ENCODE results near the gene MBD1.
A peak's percentile ranks its signal among the peaks of the same experiment; 100 is the strongest.

Gene MBD1, protein sequence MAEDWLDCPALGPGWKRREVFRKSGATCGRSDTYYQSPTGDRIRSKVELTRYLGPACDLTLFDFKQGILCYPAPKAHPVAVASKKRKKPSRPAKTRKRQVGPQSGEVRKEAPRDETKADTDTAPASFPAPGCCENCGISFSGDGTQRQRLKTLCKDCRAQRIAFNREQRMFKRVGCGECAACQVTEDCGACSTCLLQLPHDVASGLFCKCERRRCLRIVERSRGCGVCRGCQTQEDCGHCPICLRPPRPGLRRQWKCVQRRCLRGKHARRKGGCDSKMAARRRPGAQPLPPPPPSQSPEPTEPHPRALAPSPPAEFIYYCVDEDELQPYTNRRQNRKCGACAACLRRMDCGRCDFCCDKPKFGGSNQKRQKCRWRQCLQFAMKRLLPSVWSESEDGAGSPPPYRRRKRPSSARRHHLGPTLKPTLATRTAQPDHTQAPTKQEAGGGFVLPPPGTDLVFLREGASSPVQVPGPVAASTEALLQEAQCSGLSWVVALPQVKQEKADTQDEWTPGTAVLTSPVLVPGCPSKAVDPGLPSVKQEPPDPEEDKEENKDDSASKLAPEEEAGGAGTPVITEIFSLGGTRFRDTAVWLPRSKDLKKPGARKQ

GRCh38 chr18:50281295-50281971 lies at the start of gene MBD1:
Gene MBD1 (minus strand): TSS chr18:50281523. CDS start chr18:50279992, 1,531 bp downstream.
- Mint-ChIP-seq H3K9me3 (peaks cover 14% of the 10 kb centered on the region), H3K4me3 (peak within 1 kb of the TSS; percentile 96 to 99 (median 97)), H3K36me3 (ENCODE audit: low read depth) (peaks cover 67% of the 10 kb centered on the region), H3K27ac (peak within 1 kb of the TSS; percentile 80 to 95 (median 95)), H3K4me1 (peaks cover 26% of the 10 kb centered on the region), H3K27me3 (ENCODE audit: low read depth) (no peaks in the 10 kb centered on the region)
- peak in 2 of 3 experiments; percentile 25 to 47 for TF ChIP-seq CTCF (IDR thresholded peaks at IDR 0.05; ENCODE audit: unreplicated experiment in 3 of 3)

DNA sequence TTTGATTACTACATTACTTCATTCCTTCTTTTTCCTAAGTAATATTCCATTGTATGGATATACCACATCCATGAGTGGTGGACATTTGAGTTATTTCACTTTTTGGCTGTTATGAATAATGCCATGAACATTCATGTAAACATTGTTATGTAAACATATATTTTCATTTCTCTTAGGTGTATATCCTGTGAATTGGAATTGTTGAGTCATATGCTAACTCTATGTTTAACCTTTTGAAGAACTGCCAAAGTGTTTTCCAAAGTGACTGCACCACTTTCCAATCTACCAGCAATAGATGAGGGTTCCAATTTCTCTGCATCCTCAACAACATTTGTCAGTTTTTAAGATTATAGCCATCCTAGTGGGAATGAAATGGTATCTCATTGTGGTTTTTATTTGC lies 48.9 kb upstream of the MBD1 start:
- Mint-ChIP-seq H3K4me3 (no peak overlapping the region), H3K36me3 (ENCODE audit: low read depth) (no peaks in the 10 kb centered on the region), H3K27ac (no peak overlapping the region), H3K27me3 (ENCODE audit: low read depth) (peaks cover 18% of the 10 kb centered on the region), H3K9me3 (peaks cover 10% of the 10 kb centered on the region), H3K4me1 (no peaks in the 10 kb centered on the region)
- TF ChIP-seq CTCF (IDR thresholded peaks at IDR 0.05; ENCODE audit: unreplicated experiment in 3 of 3) = no peak

GRCh38 chr18:50327983-50328382 lies 46.7 kb upstream of the MBD1 start:
- Mint-ChIP-seq H3K27me3 (ENCODE audit: low read depth) (peaks cover 18% of the 10 kb centered on the region), H3K27ac (no peak overlapping the region), H3K36me3 (ENCODE audit: low read depth) (no peaks in the 10 kb centered on the region), H3K9me3 (peaks cover 10% of the 10 kb centered on the region), H3K4me1 (no peaks in the 10 kb centered on the region), H3K4me3 (no peak overlapping the region)
- no peak for TF ChIP-seq CTCF (IDR thresholded peaks at IDR 0.05; ENCODE audit: unreplicated experiment in 3 of 3)

- H3K27ac Mint-ChIP-seq = no peak overlapping the region
- H3K4me3 Mint-ChIP-seq = no peak overlapping the region
- no peaks in the 10 kb centered on the region for H3K9me3 Mint-ChIP-seq
- H3K36me3 Mint-ChIP-seq (ENCODE audit: low read depth) = no peaks in the 10 kb centered on the region
- no peak for TF ChIP-seq CTCF (IDR thresholded peaks at IDR 0.05; ENCODE audit: unreplicated experiment in 3 of 3)
- H3K4me1 Mint-ChIP-seq = no peaks in the 10 kb centered on the region
- no peaks in the 10 kb centered on the region for H3K27me3 Mint-ChIP-seq (ENCODE audit: low read depth)
These were observed 39.4 kb upstream of the MBD1 start for GRCh38 chr18:50320719-50321118.

DNA sequence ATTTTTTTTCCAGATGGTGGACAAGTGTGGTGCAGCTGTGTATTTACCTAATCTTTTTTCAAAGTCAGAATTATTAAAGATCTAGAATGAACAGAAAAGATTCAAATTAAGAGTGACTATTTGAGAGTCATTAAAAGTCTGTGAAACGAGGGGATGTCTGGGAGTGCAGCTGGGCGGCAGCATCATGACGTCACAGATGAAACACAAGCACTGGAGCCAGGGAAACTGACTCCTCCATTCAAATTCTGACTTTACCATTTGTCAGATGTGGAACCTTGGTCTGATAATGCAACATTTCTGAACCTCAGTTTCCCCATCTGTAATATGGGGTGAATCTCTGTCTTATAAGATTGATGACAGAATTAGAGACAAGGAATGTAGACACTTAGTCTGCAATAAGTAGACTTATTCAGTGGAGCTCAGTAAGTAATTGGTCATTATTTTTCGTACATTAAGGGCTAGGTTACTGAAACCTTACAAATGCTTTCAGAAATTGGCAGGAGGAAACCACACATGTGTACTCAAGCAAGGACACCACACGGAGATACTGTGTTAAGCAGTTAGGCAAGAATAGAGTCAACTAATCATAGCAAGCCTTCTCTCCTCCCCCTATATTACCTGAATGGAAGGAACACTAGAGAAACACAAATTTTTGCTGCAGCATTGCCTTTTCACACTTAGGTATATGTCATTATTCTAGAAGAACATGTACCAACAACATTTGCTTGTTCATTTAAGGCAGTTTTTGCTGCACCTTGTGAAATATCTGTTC lies 34.0 kb upstream of the MBD1 start:
- Mint-ChIP-seq H3K36me3 (ENCODE audit: low read depth) (no peaks in the 10 kb centered on the region), H3K9me3 (no peaks in the 10 kb centered on the region), H3K27ac (no peak overlapping the region), H3K4me3 (no peak overlapping the region), H3K4me1 (no peaks in the 10 kb centered on the region), H3K27me3 (ENCODE audit: low read depth) (peaks cover 3% of the 10 kb centered on the region)
- no peak for TF ChIP-seq CTCF (IDR thresholded peaks at IDR 0.05; ENCODE audit: unreplicated experiment in 3 of 3)

All from nephron (organoid).